NB4 (cell line): ENCODE results near the gene NEB.

ENCODE experiments used
- POLR2A ChIP-seq: IDR thresholded peaks from 2 replicates; pipeline ENCODE4 v1.6.1; 2011; ENCODE audit warnings: mild to moderate bottlenecking; ENCODE audit not compliant: insufficient read length; ENCODE audit errors: extremely low read depth
- TF ChIP-seq, protein P1 (sequence below): IDR thresholded peaks from one replicate; pipeline ENCODE4 v1.5.1; 2012; ENCODE audit warnings: low read depth, low read length
- TF ChIP-seq, protein P2 (sequence below): IDR thresholded peaks from 2 replicates; pipeline ENCODE4 v1.6.1; 2011; ENCODE audit warnings: low read depth, low read length

DNA sequence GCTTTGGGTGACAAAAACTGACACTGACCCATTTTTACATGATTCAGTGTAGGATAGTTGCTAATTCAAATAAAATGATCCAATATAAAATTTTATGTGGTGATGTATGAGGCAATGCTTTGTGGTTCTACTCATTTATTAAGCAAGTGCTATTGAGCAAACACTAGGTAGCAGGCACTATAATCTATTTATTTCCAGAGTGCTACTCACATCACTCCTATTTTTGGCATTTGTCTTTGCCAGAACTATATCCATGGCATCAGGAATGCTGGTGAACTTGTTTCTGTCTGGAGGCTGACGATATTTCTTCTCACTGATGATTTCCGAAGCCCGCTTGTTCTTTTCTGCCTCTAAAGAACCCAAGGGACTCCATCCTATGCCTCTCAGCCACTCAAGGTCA lies 84.3 kb downstream of the NEB start:
- TF ChIP-seq POLR2A: no peak
- TF ChIP-seq, protein P1, sequence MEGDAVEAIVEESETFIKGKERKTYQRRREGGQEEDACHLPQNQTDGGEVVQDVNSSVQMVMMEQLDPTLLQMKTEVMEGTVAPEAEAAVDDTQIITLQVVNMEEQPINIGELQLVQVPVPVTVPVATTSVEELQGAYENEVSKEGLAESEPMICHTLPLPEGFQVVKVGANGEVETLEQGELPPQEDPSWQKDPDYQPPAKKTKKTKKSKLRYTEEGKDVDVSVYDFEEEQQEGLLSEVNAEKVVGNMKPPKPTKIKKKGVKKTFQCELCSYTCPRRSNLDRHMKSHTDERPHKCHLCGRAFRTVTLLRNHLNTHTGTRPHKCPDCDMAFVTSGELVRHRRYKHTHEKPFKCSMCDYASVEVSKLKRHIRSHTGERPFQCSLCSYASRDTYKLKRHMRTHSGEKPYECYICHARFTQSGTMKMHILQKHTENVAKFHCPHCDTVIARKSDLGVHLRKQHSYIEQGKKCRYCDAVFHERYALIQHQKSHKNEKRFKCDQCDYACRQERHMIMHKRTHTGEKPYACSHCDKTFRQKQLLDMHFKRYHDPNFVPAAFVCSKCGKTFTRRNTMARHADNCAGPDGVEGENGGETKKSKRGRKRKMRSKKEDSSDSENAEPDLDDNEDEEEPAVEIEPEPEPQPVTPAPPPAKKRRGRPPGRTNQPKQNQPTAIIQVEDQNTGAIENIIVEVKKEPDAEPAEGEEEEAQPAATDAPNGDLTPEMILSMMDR: no peak
- TF ChIP-seq, protein P2, sequence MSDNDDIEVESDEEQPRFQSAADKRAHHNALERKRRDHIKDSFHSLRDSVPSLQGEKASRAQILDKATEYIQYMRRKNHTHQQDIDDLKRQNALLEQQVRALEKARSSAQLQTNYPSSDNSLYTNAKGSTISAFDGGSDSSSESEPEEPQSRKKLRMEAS: no peak
